ENCODE measurements around the gene VPS37D.

DNA sequence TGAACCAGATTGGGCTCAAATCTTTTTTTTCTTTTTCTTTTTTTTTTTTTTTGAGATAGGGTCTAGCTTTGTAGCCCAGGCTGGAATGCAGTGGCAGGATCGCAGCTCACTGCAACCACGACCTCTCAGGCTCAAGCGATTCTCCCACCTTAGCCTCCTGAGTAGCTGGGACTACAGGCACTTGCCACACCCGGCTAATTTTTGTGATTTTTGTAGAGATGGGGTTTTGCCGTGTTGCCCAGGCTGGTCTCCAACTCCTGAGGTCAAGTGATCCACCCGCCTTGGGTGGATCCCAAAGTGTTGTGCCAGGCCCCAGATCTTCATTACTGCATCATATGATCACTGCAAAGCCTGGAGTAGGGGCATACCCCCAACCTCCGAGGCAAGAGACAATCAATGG, 12.9 kb downstream of the VPS37D start:
- TF ChIP-seq POLR2AphosphoS5 (IDR thresholded peaks at IDR 0.05) (no peak), RAD21 (conservative IDR thresholded peaks at IDR 0.05) (no peak), EZH2 (IDR thresholded peaks at IDR 0.05; ENCODE audit: borderline replicate concordance, insufficient read depth, low read length, poor library complexity, severe bottlenecking) (no peak)
- TF ChIP-seq, protein P1, sequence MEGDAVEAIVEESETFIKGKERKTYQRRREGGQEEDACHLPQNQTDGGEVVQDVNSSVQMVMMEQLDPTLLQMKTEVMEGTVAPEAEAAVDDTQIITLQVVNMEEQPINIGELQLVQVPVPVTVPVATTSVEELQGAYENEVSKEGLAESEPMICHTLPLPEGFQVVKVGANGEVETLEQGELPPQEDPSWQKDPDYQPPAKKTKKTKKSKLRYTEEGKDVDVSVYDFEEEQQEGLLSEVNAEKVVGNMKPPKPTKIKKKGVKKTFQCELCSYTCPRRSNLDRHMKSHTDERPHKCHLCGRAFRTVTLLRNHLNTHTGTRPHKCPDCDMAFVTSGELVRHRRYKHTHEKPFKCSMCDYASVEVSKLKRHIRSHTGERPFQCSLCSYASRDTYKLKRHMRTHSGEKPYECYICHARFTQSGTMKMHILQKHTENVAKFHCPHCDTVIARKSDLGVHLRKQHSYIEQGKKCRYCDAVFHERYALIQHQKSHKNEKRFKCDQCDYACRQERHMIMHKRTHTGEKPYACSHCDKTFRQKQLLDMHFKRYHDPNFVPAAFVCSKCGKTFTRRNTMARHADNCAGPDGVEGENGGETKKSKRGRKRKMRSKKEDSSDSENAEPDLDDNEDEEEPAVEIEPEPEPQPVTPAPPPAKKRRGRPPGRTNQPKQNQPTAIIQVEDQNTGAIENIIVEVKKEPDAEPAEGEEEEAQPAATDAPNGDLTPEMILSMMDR (IDR thresholded peaks at IDR 0.05; ENCODE audit: poor library complexity, severe bottlenecking), result no peak
